Measurements from ENCODE around the gene ACAP2.
"Not testable (repeated sequence)": the region's sequence is repeated elsewhere in the genome, so short reads cannot be mapped to it uniquely, and the experiment has no call there.

ACAP2 gene

GRCh38 chr3:195386739-195387138, 56.1 kb downstream of the ACAP2 start:
- DNase-seq: no peak

DNA sequence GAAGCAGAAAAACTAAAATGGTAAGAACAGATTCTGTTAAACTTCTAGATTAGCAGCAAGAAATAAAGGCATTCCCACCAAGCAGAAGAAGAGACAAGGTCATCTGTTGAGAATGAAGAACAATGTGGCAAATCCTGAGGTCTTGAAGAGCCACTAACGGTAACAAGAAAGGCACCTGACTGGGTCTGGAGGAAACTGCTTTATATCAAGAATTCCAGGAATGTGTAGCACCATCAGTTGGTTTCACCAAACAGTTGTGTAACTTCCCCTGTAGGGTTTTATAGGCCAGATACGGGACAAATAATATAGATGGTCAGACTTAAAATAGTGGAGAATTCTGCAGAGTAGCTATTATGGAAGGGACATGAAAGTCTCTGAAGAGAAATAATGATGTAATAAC, 57.3 kb downstream of the ACAP2 start:
- DNase-seq: no peak

GRCh38 chr3:195384952-195385351, 57.9 kb downstream of the ACAP2 start:
- no peak for DNase-seq

DNA sequence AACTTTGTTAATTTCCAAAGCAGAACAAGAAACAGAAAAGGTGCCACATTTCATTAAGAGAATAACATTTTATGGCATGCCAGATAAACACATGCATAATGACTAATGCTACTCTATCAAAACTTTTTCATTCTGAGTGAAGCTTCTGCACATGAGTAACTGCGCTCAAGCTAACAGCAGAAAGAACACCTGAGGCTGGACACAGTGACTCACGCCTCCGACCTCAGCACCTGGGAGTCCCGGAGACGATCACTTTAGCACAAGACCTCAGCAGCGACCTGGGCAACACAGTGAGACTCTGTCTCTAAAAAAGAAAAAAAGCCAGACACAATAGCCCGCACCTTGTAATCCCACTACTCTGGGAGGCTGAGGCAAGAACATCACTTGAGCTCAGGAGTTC, 70.6 kb downstream of the ACAP2 start:
- no peak for DNase-seq

DNA sequence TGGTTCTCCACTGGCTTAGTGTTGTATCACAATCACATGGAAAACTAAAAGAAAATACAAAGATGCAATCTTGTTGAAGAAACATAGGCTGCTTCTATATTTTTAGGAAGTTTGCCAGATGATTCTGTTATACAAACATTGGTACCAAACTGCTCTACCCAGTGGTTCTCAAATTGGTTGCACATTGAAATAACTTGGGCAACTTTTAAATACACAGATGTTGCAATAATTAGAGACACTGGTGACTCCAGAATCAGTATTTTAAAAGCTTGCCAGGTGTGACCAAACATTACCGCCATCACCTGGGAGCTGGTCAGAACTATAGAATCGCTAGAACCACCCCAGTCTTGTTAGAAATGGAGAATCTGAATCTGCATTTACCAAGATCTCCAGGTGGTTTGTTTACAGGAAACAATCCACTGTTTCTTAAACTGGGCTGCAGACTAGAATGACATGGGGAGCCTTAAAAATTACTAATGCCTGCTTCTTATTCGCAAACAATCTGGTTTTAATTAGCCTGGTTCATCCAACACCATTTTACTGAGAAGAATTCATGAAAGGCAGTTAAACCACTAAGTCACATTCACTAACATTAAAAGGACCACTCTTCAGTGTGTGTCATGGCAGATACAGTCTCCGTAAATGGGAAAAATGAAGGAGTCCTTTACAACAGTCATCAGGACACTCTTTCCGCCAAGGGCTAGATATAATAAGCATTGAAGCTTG, 76.5 kb downstream of the ACAP2 start:
- no peak for DNase-seq

- DNase-seq: no peak
These were observed 77.4 kb downstream of the ACAP2 start for GRCh38 chr3:195365371-195365770.

GRCh38 chr3:195357797-195358196, 85.0 kb downstream of the ACAP2 start:
- not testable (repeated sequence) for DNase-seq

GRCh38 chr3:195356151-195357086, 86.4 kb downstream of the ACAP2 start:
- no peak for DNase-seq

GRCh38 chr3:195354009-195354408, 88.8 kb downstream of the ACAP2 start:
- not testable (repeated sequence) for DNase-seq

DNA sequence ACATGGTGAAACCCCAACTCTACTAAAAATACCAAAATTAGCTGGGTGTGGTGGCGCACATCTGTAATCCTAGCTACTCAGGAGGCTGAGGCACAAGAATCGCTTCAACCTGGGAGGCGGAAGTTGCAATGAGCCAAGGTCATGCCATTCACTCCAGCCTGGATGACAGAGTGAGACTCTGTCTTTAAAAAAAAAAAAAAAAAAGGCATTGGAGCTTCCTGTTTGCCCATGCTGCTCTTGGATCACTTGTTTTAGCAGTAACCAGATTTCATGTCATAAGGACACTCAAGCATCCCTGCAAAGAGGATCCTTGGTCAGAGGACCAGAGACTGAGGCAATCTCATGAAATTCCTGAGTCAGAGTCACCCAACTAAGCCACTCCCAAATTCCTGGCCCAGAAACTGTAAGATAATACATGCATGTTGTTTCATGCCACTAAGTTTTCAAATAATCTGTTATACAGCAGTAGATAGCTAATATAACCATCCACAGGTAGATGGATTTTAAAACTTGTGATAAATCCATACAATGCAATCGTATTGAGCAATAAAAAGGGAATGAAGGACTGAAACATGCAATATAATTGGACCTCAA, 89.8 kb downstream of the ACAP2 start:
- DNase-seq: no peak

DNA sequence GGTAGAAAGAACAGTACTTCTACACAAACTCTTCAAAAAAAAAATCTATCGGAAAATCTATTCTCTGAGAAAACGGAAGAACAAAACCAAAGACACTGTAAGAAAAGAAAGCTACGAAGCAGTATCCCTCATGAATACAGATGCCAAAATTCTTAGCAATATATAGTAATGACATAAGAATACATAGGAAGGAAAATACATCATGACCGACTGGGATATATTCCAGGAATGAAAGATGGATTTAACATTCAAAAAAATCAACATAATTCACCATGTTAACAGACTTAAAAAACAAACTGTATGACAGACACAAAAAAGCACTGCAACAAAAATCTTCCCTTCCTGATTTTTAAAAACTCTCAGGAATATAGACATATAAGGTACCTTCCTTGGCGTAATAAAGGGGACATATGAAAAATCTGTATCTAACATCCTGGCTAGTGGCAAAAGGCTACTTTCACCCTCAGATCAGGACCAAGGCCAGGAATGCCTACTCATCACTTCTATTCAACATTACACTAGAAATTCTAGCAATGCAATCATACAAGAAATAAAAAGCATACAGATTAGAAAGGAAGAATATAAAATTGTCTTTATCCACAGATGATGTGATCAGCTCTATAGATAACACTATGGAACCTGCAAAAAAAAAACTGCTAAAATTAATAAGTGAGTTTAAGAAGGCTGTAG, 94.2 kb downstream of the ACAP2 start:
- no peak for DNase-seq

- no peak for DNase-seq
These were observed 105.1 kb downstream of the ACAP2 start for GRCh38 chr3:195337747-195338146.

GRCh38 chr3:195334967-195335366, 107.9 kb downstream of the ACAP2 start:
- no peak for DNase-seq

DNA sequence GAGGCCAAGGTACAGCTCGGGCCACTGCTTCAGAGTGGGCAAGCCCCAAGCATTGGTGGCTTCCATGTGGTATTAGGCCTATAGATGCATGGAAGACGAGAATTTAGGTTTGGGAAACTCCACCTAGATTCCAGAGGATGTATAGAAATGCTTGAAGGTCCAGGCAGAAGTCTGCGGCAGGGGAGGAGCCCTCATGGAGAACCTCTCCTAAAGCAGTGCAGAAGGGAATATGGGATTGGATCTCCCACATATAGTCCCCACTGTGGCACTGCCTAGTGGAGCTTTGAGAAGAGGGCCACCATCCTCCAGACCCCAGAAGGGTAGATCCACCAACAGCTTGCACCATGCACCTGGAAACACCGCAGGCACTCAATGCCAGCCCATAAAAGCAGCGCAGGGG, 123.8 kb downstream of the ACAP2 start:
- DNase-seq: no peak

DNA sequence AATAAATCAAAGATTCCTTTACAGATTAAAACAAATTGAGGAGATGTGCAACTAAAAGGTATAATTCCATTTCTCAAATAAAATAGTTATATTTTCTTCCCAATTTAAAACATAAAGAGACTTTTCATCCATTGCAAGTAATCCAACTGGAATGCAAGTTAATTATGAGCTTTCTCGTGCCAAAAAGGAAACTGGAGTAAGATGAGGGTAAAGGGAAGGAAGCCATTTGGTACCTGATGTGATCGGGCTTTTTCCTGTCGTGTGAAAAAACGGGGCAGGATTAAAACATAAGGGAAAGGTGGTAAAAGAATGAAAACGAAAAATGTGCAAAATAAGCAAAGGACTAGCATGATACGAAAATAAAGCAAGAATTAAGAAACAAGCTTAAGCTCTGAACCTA, 130.1 kb downstream of the ACAP2 start:
- DNase-seq: no peak

DNA sequence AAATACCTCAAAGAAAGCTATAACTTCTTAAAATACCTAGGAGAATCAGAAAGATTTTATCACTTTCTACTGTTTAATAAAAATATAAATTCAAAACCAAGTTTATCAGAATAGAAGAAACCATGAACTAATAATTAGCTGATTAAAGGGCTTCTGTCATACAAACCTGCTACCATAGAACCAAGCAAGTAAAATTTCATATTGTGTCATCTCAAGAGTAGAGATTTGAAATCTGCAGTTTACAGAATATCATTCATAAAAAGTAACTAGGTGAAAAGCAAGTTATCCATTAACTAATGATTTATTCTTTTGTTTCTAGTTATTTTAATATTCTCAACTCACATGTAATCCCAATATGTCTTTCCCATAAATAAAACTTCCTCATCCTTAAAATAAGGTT, 135.1 kb downstream of the ACAP2 start:
- DNase-seq: no peak

- DNase-seq: no peak
These were observed 136.5 kb downstream of the ACAP2 start for GRCh38 chr3:195306369-195306768.

DNA sequence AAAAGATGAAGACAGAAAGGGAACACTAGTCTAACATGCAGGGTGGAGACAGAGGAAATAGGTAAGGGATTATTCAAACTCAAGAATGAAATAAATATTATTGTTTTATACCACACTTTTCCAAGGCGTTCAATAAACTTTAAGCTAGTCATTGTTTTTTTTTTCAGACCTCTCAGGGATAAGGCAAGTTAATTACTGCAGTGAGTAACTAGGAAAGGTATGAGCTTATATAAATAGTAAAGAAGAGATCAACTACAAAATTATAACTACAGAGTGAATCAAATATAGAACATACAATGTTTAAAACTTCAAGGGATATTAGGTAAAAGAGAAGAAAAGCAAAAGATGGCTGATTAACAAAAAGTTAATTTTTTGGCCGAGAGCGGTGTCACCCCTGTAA, 140.4 kb downstream of the ACAP2 start:
- no peak for DNase-seq

- no peak for DNase-seq
These were observed 145.4 kb downstream of the ACAP2 start for GRCh38 chr3:195297446-195297845.

- DNase-seq: no peak
These were observed 146.2 kb downstream of the ACAP2 start for GRCh38 chr3:195296662-195297061.

DNA sequence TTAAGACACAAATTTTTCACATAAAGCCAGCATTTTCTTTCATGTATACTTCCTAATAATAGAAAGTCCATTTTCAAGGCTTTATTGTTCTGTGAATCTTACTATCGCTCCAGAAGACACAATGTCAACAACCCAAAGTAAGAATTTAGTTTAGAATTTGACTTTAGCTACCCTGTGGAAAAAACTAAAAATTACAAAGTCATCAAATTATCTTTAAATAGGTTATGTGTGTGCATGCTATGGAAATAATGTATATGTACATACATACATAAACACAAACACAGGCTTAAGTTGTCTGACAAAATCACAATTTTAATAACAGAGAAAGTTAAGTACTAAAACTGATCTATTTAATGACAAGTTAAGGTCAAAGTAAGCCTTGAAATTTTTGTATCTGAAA, 151.7 kb downstream of the ACAP2 start:
- no peak for DNase-seq

- DNase-seq: not testable (repeated sequence)
These were observed 152.2 kb downstream of the ACAP2 start for GRCh38 chr3:195290643-195291042.

Measured in NCI-H526 (cell line).